DMS 273 treated with DMSO at 0.1 percent for 48 hours (cell line): ENCODE data around the gene AASDHPPT.
"Not testable (repeated sequence)": the region's sequence is repeated elsewhere in the genome, so short reads cannot be mapped to it uniquely, and the experiment has no call there.

Experiments used
- DNase-seq: peaks from one replicate; lab custom pipeline; 2025; lab: John Stamatoyannopoulos, UW

Gene AASDHPPT, protein sequence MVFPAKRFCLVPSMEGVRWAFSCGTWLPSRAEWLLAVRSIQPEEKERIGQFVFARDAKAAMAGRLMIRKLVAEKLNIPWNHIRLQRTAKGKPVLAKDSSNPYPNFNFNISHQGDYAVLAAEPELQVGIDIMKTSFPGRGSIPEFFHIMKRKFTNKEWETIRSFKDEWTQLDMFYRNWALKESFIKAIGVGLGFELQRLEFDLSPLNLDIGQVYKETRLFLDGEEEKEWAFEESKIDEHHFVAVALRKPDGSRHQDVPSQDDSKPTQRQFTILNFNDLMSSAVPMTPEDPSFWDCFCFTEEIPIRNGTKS

GRCh38 chr11:106077609-106078455 is at the start of gene AASDHPPT:
TSS of gene AASDHPPT (plus strand) at chr11:106077662. CDS start at chr11:106077711, 49 bp downstream.
- no peak for DNase-seq

DNA sequence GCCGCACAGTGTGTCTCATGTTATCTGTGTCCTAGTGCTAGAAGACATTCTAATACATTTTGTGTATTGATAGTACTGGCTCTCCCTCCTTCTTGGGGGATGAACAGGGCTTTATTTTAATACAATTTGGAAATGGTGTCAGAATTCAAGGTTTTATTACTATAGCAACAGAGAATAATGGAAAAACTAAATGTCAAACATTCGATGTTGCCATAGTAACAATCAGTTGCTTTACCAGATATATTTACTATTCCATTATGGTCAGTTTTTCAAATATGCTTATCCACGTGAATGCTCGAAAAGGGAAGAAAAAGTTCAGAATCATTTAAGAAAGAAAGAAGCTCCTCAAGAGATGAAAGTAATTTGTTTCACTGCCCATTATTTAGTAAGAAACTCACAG is 46.9 kb upstream of the AASDHPPT start:
- no peak for DNase-seq

- DNase-seq, result no peak
These were observed 46.2 kb upstream of the AASDHPPT start for GRCh38 chr11:106031202-106031810.

GRCh38 chr11:106031936-106032335 is 45.5 kb upstream of the AASDHPPT start:
- no peak for DNase-seq

DNA sequence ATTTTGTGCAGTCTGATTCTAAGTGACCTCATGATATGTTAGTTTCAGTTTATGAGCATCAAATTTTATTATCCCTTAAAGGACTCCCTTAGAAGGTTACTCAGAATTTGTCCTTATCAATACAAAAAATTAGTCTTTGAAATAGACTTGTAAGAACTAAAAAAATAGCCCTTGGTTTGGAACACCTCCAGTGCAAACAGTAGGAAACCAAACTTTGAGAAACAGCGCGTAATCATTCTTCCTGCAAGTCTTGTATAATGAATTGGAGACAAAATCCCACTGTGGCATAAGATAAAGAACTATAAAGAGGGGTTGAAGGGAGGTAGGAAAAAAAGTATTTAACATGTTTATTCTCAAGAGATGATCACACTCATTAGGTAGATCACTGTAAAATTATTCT is 44.6 kb upstream of the AASDHPPT start:
- no peak for DNase-seq

- DNase-seq, result no peak
These were observed 33.9 kb upstream of the AASDHPPT start for GRCh38 chr11:106043540-106043939.

DNA sequence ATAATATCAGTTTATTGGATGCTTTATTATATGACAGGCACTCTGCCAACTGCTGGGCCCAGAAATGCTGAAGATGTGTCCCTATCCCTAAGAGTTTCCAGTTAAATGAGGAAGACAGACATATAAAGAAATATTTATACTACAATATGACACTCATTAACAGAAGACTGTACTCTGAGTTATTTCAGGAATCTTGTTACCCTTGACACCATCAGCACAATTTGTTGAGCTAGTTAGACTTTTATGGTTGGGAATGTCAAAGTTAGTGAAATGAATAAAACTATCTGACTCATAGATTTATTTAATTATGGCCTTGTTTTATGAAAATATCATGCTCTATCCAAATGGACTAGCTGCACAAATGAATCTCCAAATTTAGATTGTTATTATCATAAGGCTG is 29.8 kb upstream of the AASDHPPT start:
- DNase-seq, result no peak

DNA sequence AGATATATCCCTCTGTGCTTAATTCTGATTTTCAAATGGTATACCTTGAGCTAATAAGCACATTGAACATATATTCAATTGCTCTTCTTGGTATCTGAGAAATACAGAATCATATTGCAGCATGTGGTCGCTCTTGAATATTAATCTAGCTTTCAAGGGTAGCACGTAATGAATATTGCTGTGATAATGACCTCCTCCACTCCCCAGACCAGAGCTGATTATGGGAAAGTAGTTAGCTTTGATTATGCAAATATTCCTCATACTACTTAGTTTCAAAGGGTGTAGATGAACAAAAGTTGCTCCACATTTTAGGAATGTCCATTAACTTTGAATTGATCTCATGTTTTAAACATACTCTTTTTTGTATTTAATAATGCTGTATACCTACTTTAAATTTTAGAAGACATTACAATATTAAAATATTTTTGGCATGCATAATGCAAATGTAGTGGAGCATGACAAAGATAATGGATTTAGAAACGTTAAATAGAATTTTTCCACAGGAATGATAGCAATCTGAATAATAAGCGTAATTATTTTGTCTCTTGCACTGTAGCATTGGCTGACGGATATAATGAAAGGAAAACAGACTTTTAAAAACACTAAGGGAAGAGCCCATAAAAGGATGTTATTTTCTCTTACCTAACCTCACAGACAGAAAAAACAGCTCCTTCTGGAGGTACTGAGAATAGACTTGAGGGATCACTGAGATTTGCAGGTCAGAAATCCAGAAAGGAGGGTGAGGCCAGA is 27.6 kb upstream of the AASDHPPT start:
- no peak for DNase-seq

DNA sequence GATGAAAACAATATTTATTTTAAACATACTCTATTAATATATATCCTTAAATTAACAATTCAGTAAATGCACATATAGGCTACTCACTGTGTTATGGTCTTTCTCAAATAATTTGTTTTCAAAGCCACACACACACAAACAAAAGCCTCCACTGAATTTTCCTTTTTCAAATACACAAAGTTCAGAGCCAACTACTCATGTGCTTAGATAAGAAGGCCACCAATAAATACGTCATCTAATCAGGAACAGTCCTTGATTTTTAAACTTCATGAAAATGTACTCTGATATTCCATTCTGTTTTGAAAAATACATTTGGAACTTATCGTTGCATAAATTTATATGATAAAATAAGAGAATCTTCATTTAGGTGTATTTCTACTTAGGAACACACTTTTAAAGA is 26.4 kb upstream of the AASDHPPT start:
- no peak for DNase-seq

GRCh38 chr11:106058377-106058776 is 19.1 kb upstream of the AASDHPPT start:
- DNase-seq, result not testable (repeated sequence)

DNA sequence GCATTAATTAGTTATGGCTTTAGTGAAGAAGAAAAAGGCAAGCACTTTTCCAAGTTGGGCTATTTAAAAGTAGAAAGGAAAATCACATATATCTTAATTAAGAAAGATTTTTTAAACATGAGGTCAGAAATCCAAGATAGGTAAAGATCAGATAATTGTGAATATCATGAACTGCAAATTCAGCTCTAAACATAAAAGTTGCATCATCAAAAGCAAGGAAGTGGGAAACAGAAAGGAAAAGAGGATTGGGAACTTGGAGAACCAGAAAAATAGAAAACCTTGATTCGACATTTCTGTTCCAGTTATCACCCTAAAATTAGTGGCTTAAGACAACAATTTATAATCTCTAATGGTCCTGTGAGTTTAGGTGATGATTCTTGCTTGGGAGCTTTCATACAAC is 17.8 kb upstream of the AASDHPPT start:
- DNase-seq, result no peak

- no peak for DNase-seq
These were observed 16.1 kb upstream of the AASDHPPT start for GRCh38 chr11:106061249-106061784.

- no peak for DNase-seq
These were observed 15.2 kb upstream of the AASDHPPT start for GRCh38 chr11:106061954-106062949.

GRCh38 chr11:106063009-106063408 is 14.5 kb upstream of the AASDHPPT start:
- DNase-seq, result no peak

GRCh38 chr11:106070606-106071005 is 6.9 kb upstream of the AASDHPPT start:
- no peak for DNase-seq

DNA sequence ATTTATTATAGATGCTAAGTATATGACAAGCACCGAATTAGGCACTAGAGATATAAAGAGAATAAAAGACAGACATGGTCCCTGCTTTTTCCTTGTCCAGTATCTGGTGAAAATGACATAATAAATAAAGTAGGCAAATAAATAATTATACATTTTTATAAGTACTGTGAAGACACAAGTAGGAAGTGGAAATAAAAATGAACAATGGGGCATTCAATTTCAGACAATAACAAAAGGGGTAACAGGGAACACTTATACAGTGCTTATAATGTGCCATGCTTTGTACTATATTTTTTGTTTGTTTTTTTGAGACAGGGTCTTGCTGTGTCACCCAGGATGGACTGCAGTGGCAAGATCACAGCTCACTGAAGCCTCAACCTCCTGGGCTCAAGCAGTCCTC is 4.7 kb upstream of the AASDHPPT start:
- DNase-seq, result no peak

GRCh38 chr11:106076171-106076918 is 1.1 kb upstream of the AASDHPPT start:
- DNase-seq, result no peak

- peak; percentile 94 for DNase-seq
These were observed 398 bp upstream of the AASDHPPT start, which contains the start of gene KBTBD3 for GRCh38 chr11:106076919-106077608. TSS of gene KBTBD3 (minus strand) at chr11:106077347. CDS start at chr11:106059097, 18,250 bp downstream.

DNA sequence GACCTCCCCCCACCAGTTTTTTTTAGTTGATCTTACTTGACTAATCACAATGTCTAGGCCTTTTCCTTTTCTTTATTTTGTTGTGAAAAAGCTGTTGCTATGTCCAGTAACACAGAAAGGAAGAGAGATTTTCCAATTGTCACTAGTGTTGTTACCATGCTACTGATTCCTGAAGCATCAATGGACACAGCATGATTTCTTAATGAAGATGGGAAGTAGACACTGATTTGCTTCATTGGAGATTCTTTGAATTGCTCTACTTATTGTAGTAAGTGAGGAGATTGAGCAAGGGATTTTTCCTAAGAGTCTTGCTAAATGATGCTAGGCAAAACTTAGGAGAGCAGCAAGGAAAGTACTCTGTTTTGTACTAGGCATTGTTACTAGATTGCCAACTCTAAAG is 4.6 kb downstream of the AASDHPPT start:
- DNase-seq, result no peak
